GM20000 (cell line): ENCODE results near the gene SLX4IP.

Experiments
- DNase-seq: peaks from one replicate; pipeline ENCODE4 v3.0.0; 2012; ENCODE audit warnings: low spot score
- TF ChIP-seq, protein P1 (sequence below): IDR thresholded peaks from 2 replicates; pipeline ENCODE4 v1.5.1; 2012; ENCODE audit warnings: mild to moderate bottlenecking, control low read depth; ENCODE audit errors: extremely low read depth, missing control alignments

The SLX4IP gene

DNA sequence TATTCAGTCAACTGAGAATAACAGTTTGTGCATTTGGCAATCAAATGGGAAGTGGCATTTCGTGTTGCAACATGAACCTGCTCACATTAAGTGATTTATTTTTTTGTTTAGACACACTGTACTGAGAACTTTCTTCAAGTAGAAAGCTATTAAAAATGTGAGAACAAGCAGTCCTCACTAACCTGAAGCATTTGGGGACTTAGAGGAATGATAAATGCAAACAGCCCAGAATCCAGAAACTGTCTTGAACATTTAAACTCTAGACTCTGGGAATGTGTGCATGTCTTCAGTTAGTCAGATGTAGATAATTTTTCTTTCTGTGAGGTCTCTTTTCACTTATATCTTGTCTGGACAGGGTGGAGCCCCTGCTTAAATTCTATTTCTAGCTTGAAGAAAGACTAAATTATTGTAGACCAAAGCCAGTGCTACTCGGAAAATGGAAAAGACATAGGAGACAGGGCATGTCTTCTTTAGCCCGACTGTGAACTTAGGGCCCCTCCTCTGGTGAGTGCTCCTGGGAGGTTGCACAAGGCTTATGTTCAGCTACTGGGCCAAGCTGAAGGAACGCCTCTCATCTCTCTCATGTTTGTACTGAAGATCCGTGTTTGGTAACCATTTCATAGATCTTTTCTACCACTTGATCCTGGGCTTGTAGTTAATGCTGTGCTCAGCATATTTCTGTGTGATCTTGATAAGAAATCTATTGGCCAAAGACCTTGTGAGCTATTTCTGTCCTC, 70.1 kb downstream of the SLX4IP start:
- no peak for DNase-seq
- TF ChIP-seq, protein P1, sequence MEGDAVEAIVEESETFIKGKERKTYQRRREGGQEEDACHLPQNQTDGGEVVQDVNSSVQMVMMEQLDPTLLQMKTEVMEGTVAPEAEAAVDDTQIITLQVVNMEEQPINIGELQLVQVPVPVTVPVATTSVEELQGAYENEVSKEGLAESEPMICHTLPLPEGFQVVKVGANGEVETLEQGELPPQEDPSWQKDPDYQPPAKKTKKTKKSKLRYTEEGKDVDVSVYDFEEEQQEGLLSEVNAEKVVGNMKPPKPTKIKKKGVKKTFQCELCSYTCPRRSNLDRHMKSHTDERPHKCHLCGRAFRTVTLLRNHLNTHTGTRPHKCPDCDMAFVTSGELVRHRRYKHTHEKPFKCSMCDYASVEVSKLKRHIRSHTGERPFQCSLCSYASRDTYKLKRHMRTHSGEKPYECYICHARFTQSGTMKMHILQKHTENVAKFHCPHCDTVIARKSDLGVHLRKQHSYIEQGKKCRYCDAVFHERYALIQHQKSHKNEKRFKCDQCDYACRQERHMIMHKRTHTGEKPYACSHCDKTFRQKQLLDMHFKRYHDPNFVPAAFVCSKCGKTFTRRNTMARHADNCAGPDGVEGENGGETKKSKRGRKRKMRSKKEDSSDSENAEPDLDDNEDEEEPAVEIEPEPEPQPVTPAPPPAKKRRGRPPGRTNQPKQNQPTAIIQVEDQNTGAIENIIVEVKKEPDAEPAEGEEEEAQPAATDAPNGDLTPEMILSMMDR: no peak

DNA sequence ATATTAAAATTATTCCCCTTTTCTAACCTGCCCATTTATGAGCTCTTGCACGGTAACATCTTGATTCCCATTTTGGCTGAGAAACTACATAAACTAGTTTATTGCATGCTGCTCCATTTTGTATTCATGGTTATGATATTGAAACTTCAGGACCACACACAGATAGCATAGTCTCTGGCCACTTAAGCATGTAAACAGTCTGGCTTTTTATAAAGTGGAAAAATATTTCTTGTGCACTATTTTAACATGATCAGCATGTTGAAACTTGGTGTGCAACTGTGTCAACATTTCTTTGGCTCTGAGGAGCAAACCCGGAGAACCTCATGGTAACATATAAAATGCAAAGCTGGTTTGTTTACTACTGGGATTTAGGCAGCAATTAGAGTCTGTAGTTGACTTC, 70.7 kb downstream of the SLX4IP start:
- TF ChIP-seq, protein P1: no peak
- DNase-seq: no peak

DNA sequence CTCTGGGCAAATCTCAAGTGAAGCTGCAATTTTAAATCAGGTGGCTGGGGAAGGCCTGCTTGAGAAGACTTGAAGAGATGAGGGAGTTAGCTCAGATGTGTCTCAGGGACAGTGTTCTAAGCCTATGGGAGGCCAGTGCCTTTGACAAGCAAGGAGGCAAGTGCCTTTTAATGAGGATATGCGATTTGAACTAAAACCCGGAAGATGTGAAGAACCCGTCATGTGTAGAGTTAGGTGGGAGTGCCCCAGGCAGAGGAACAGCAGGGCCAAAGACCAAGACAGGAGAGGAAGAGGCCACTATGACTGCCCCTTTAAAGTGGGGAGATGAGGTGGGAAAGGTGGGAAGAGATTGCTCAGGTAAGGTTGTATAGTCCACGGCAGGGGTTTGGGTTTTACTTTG, 71.9 kb downstream of the SLX4IP start:
- TF ChIP-seq, protein P1: no peak

DNA sequence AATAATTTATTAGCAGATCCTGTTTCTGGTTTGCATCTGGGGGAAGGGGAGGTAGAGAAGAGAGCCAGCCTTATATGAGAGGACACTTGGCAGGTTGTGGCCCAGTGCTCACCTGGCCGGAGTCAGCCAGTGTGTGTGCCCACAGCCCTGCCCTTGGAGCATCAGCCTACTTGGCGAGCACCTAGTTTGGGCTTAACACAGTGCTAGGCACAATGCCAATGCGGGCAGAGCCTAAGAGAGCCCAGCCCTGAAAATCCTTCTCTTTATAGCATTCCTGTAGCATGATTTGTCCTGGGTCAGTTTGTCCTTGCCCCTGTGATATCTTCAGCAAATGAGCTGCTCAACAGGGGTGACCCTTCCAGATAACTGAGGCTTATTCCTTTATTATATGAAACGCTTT, 73.0 kb downstream of the SLX4IP start:
- DNase-seq: no peak
- TF ChIP-seq, protein P1: no peak

More for the DNA sequence above, 71.9 kb downstream of the SLX4IP start:
- DNase-seq: no peak

DNA sequence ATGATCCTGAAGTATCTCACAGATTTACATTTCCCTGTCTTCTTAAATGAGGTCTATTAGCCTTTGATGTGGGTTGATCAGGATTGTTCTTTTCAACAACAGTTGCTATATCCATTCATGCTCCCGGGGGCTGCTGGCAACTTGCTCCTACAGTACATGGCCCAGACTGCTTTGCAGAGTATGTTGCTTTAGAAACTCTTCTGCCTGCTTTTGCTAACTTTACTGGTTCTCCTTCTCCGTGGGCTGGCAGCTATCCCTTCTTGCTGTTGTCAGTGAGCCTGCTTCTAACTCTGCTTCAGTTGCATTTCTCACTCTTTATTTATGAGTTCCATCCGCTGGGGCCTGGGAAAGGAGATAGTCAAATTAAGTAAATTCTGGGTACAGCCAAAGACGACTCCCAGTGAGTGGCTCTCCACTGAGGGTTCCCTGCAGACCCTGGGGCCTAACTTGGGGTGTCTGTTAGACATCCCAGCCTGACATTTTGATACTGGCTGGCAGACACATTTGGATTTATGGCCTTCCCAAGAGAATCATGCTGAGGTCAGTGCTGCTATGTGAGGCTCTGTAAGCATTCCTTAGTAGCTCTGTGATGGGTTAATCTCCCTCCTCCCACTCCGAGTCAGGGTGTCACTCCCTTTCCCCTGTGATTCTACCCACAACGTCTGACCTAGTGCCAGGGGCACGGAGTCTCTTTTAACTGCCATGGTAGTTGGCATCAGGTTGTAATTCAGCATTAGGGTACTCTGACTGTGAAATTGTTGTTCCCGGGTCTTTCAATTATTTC, 73.6 kb downstream of the SLX4IP start:
- no peak for DNase-seq
- TF ChIP-seq, protein P1: no peak

DNA sequence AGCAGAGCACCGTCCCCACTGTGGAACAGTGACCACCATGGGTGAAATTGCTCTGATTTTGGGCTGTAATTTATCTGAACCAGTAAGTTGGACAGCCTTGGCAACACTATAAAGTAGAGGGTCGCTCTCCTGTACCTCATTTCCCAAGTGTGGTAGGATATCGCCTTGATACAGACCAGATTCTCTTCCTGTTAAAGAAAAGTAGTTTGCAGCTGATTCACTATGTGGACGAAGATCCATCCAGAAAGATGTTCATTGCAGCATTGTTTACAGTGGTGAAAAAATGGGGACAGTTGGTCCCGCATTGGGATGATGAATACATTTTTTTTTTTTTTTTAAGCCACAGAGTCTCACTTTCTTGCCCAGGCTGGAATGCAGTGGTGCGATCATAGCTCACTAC, 74.3 kb downstream of the SLX4IP start:
- TF ChIP-seq, protein P1: no peak
- DNase-seq: no peak

DNA sequence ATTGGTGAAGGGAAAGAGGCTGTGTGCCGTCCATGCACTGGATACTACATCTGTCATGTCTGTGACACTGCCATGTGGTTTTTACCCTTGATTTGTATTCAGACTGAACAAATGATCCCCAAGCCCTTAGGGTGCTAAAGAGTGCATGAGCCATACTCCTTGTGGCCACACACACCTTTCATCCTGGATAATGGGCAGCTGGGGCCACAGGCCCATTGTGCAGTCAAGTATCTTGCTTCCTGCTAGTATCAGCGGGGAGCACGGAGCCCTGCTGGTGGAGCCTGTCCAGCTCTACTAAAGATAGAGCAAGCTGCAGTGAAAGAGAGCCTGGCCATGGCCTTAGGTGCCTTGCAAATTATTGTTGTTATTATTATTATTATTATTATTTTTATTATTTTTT, 75.1 kb downstream of the SLX4IP start:
- DNase-seq: no peak
- TF ChIP-seq, protein P1: no peak
